Astrocyte (in vitro differentiated cells and primary cell): ENCODE data around the gene PTPRO. TPM values are rescaled to one million over a fixed set of nuclear protein-coding genes. Genes with fewer than 3 reads are reported as not detected.

ENCODE experiments used
- DNase-seq: peaks from one replicate; pipeline ENCODE4 v3.0.0-alpha.2; 2010; ENCODE audit warnings: low read depth
- FAIRE-seq: peaks from 2 replicates; lab custom pipeline; 2011; peaks lifted over from hg19 to GRCh38; lab: Jason Lieb, UNC
- H2AFZ ChIP-seq: 2 replicates; pipeline ENCODE4 v1.6.0; 2012; ENCODE audit warnings: low read depth, low read length, inconsistent platforms
- H3K27ac ChIP-seq: 2 replicates; pipeline ENCODE4 v1.5.1; 2011; ENCODE audit warnings: low read depth, low read length, inconsistent platforms
- H3K27me3 ChIP-seq: 2 replicates; pipeline ENCODE4 v1.6.0; 2011; ENCODE audit warnings: low read length, inconsistent platforms; ENCODE audit not compliant: insufficient read depth
- H3K36me3 ChIP-seq: 2 replicates; pipeline ENCODE4 v1.5.1; 2011; ENCODE audit warnings: low read length, inconsistent platforms; ENCODE audit not compliant: insufficient read depth
- H3K4me1 ChIP-seq: 2 replicates; pipeline ENCODE4 v1.5.1; 2011; ENCODE audit warnings: low read length, inconsistent platforms; ENCODE audit not compliant: insufficient read depth
- H3K4me2 ChIP-seq: 2 replicates; pipeline ENCODE4 v1.6.0; 2012; ENCODE audit warnings: low read length, inconsistent platforms
- H3K4me3 ChIP-seq: 2 replicates; pipeline ENCODE4 v1.5.1; 2011; ENCODE audit warnings: low read depth, mild to moderate bottlenecking, low read length, inconsistent platforms; ENCODE audit not compliant: insufficient read depth
- H3K79me2 ChIP-seq: 2 replicates; pipeline ENCODE4 v1.6.0; 2012; ENCODE audit warnings: mild to moderate bottlenecking, low read length, inconsistent platforms; ENCODE audit not compliant: insufficient read depth
- H3K9ac ChIP-seq: 2 replicates; pipeline ENCODE4 v1.6.0; 2012; ENCODE audit warnings: mild to moderate bottlenecking, low read length, inconsistent platforms
- H3K9me3 ChIP-seq: 2 replicates; pipeline ENCODE4 v1.5.1; 2012; ENCODE audit warnings: low read depth, mild to moderate bottlenecking, low read length, inconsistent platforms; ENCODE audit not compliant: insufficient read depth
- H4K20me1 ChIP-seq: 2 replicates; pipeline ENCODE4 v1.6.0; 2012; ENCODE audit warnings: low read length, inconsistent platforms; ENCODE audit not compliant: insufficient read depth
- H3K27ac Mint-ChIP-seq: one replicate; pipeline ENCODE4 v1.8.0; 2021; ENCODE audit warnings: mild to moderate bottlenecking, mixed read lengths; ENCODE audit not compliant: unreplicated experiment
- H3K27me3 Mint-ChIP-seq: one replicate; pipeline ENCODE4 v1.8.0; 2021; ENCODE audit warnings: low read depth, mixed read lengths; ENCODE audit not compliant: unreplicated experiment
- H3K36me3 Mint-ChIP-seq: one replicate; pipeline ENCODE4 v1.8.0; 2021; ENCODE audit warnings: low read depth, mixed read lengths; ENCODE audit not compliant: unreplicated experiment
- H3K4me1 Mint-ChIP-seq: one replicate; pipeline ENCODE4 v1.8.0; 2021; ENCODE audit warnings: low read depth, mixed read lengths; ENCODE audit not compliant: unreplicated experiment
- H3K4me3 Mint-ChIP-seq: one replicate; pipeline ENCODE4 v1.8.0; 2021; ENCODE audit warnings: mild to moderate bottlenecking, moderate library complexity, mixed read lengths; ENCODE audit not compliant: unreplicated experiment
- H3K9me3 Mint-ChIP-seq: one replicate; pipeline ENCODE4 v1.8.0; 2021; ENCODE audit warnings: mild to moderate bottlenecking, mixed read lengths; ENCODE audit not compliant: unreplicated experiment
- EZH2 ChIP-seq: IDR thresholded peaks from 2 replicates; pipeline ENCODE4 v1.6.1; 2012; ENCODE audit warnings: mild to moderate bottlenecking, low read length, inconsistent platforms; ENCODE audit not compliant: insufficient read depth
- total RNA-seq: library from RNA; stranded (reverse); gene quantifications from 2 replicates; pipeline ENCODE4 v1.2.1, GENCODE V29; 2021
- TF ChIP-seq, protein P1 (sequence below): IDR thresholded peaks from 2 replicates; pipeline ENCODE4 v1.5.1; 2011; ENCODE audit warnings: low read depth, mild to moderate bottlenecking, inconsistent platforms, low read length, moderate library complexity; ENCODE audit not compliant: insufficient read depth

Gene PTPRO
- total RNA-seq, 1 donor from 2014 or later, result 0.39 TPM

GRCh38 chr12:15429262-15429661 lies 107.0 kb downstream of the PTPRO start:
- no peaks in the 10 kb centered on the region for H3K4me1 ChIP-seq
- no peak overlapping the region for H3K4me3 Mint-ChIP-seq
- H3K9me3 ChIP-seq, result no peaks in the 10 kb centered on the region
- H3K36me3 ChIP-seq, result no peaks in the 10 kb centered on the region
- DNase-seq (no peak), FAIRE-seq (no peak)
- no peak overlapping the region for H3K4me2 ChIP-seq
- no peaks in the 10 kb centered on the region for H3K36me3 Mint-ChIP-seq
- H3K27ac Mint-ChIP-seq, result no peak overlapping the region
- no peak overlapping the region for H3K9ac ChIP-seq
- H4K20me1 ChIP-seq, result no peaks in the 10 kb centered on the region
- no peak overlapping the region for H3K4me3 ChIP-seq
- no peaks in the 10 kb centered on the region for H3K4me1 Mint-ChIP-seq
- H3K27me3 Mint-ChIP-seq, result peaks cover 5% of the 10 kb centered on the region
- H3K79me2 ChIP-seq, result no peaks in the 10 kb centered on the region
- no peak overlapping the region for H3K27ac ChIP-seq
- H3K27me3 ChIP-seq, result no peaks in the 10 kb centered on the region
- H2AFZ ChIP-seq, result no peak overlapping the region
- H3K9me3 Mint-ChIP-seq, result no peaks in the 10 kb centered on the region
- TF ChIP-seq, protein P1, sequence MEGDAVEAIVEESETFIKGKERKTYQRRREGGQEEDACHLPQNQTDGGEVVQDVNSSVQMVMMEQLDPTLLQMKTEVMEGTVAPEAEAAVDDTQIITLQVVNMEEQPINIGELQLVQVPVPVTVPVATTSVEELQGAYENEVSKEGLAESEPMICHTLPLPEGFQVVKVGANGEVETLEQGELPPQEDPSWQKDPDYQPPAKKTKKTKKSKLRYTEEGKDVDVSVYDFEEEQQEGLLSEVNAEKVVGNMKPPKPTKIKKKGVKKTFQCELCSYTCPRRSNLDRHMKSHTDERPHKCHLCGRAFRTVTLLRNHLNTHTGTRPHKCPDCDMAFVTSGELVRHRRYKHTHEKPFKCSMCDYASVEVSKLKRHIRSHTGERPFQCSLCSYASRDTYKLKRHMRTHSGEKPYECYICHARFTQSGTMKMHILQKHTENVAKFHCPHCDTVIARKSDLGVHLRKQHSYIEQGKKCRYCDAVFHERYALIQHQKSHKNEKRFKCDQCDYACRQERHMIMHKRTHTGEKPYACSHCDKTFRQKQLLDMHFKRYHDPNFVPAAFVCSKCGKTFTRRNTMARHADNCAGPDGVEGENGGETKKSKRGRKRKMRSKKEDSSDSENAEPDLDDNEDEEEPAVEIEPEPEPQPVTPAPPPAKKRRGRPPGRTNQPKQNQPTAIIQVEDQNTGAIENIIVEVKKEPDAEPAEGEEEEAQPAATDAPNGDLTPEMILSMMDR, result no peak
- TF ChIP-seq EZH2, result no peak

DNA sequence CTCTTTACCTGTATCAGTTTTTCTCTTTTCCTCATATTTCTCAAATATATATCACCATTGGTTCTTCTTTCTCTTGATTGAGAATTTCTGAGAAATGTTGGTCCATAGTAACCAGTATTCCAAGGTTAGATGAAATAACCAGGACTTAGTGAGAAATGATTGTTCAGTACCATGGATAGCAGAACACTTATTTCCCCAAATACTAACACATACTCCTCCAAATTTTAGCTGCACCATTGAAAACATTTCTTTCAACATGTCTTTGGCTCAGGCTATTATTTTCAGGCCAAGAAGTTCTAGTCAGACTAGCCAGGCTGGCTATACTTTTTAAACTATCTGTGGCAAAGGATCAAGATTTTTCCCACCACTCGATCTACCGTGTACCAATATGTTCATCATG lies 113.3 kb downstream of the PTPRO start:
- no peaks in the 10 kb centered on the region for H4K20me1 ChIP-seq
- no peaks in the 10 kb centered on the region for H3K4me1 Mint-ChIP-seq
- H3K36me3 Mint-ChIP-seq, result no peaks in the 10 kb centered on the region
- no peak overlapping the region for H3K4me3 ChIP-seq
- no peaks in the 10 kb centered on the region for H3K9me3 ChIP-seq
- no peaks in the 10 kb centered on the region for H3K4me1 ChIP-seq
- no peak overlapping the region for H3K4me3 Mint-ChIP-seq
- peaks cover 2% of the 10 kb centered on the region for H3K27me3 Mint-ChIP-seq
- H3K79me2 ChIP-seq, result no peaks in the 10 kb centered on the region
- no peak overlapping the region for H3K4me2 ChIP-seq
- FAIRE-seq (no peak), DNase-seq (peak; percentile 9)
- no peak overlapping the region for H2AFZ ChIP-seq
- no peaks in the 10 kb centered on the region for H3K27me3 ChIP-seq
- H3K36me3 ChIP-seq, result no peaks in the 10 kb centered on the region
- H3K9me3 Mint-ChIP-seq, result peaks cover 5% of the 10 kb centered on the region
- no peak overlapping the region for H3K9ac ChIP-seq
- TF ChIP-seq, protein P1, result no peak
- no peak for TF ChIP-seq EZH2
- no peak overlapping the region for H3K27ac ChIP-seq
- no peak overlapping the region for H3K27ac Mint-ChIP-seq

DNA sequence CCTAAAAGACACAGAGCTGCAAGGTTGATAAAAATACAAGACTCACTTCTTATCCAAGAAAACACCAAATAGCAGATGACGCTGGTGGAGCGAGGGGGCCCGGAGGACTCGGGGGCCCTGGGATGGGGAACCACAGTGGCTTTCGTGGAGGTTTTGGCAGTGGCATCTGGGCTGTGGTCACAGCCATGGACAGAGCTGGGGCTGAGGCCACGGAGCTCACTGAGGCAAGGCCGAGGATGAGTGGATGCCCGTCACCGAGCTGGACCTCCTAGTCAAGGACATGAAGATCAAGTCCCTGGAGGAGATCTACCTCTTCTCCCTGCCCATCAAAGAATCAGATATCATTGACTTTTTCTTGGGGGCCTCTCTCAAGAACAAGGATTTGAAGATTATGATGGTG lies 117.2 kb downstream of the PTPRO start:
- Histone ChIP-seq H3K27ac (no peak overlapping the region), H3K4me2 (no peak overlapping the region), H2AFZ (no peak overlapping the region), H3K27me3 (no peaks in the 10 kb centered on the region), H4K20me1 (no peaks in the 10 kb centered on the region), H3K9ac (no peak overlapping the region), H3K79me2 (no peaks in the 10 kb centered on the region), H3K36me3 (no peaks in the 10 kb centered on the region), H3K4me3 (no peak overlapping the region), H3K4me1 (no peaks in the 10 kb centered on the region), H3K9me3 (no peaks in the 10 kb centered on the region)
- DNase-seq, result no peak
- peaks cover 2% of the 10 kb centered on the region for H3K27me3 Mint-ChIP-seq
- no peaks in the 10 kb centered on the region for H3K4me1 Mint-ChIP-seq
- H3K9me3 Mint-ChIP-seq, result peaks cover 5% of the 10 kb centered on the region
- no peak overlapping the region for H3K4me3 Mint-ChIP-seq
- TF ChIP-seq, protein P1, result no peak
- TF ChIP-seq EZH2, result no peak
- H3K36me3 Mint-ChIP-seq, result no peaks in the 10 kb centered on the region
- no peak for FAIRE-seq
- no peak overlapping the region for H3K27ac Mint-ChIP-seq
